GM19324 (cell line): ENCODE data around the gene RPL13A.

ENCODE experiments used
- ATAC-seq: cut with Tn5 transposase; IDR thresholded peaks from one replicate; pipeline ENCODE4 v1.9.1; 2021; ENCODE audit warnings: mild to moderate bottlenecking, moderate library complexity; ENCODE audit not compliant: unreplicated experiment, low FRiP score

The RPL13A gene

GRCh38 chr19:49502866-49503581, 15.6 kb downstream of the RPL13A start:
- ATAC-seq, result no peak

GRCh38 chr19:49503582-49503962, 16.2 kb downstream of the RPL13A start:
- ATAC-seq, result no peak

- no peak for ATAC-seq
Measured at GRCh38 chr19:49506575-49507105, 19.2 kb downstream of the RPL13A start.

DNA sequence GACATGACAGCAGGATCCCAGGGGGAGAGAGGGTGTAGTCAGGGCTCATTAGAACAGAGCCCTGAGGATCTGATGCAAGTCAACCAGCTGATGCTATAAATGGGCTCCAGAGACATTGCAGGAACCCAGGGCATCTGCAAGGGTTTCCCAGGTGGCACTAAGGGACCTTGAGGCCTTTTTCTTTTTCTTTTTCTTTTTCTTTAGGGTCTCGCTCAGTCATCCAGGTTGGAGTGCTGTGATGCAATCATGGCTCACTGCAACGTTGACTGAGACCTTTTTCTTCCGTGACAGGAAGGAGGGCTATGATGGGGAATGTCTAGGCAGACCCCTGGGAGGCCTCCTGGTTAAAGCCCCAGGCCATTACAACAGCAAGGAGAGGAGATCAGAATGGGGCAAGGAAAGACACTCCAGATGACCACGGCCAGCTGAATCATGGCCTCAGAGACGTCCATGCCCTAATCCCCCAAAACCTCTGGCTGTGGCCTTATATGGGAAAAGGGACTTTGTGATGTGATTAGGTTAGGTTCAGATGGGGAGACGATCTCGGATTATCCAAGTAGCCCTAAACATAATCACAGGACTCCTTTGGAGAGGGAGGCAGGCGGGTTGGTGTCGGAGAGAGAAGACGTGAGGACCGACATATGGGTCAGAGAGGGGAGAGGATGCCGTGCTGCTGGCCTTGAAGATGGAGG, 20.5 kb downstream of the RPL13A start:
- no peak for ATAC-seq

DNA sequence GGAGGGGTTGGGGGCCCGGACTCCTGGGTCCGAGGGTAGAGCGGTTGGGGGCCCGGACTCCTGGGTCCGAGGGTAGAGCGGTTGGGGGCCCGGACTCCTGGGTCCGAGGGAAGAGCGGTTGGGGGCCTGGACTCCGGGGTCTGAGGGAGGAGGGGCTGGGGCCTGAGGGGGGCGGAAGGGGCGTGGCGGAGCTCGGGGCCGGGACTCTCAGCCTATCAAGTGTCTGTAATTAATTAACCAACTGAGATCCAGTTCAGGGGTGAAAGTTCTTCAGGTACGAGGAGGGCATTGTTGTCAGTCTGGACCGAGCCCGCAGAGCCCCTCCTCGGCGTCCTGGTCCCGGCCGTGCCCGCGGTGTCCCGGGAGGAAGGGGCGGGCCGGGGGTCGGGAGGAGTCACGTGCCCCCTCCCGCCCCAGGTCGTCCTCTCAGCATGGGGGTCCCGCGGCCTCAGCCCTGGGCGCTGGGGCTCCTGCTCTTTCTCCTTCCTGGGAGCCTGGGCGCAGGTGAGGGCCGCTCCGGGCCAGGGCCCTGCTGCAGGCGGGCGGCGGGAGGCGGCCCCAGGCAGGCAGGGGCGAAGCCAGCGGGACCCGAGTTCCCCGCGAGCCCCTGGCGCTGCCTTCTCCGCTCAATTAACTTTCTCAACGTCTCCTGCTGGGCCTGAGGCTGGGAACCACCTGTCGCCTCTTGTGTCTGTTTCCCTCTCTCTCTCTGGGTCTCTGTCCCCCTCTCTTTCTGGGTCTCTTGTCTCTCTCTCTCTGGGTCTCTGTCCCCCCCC, 25.8 kb downstream of the RPL13A start:
- no peak for ATAC-seq

DNA sequence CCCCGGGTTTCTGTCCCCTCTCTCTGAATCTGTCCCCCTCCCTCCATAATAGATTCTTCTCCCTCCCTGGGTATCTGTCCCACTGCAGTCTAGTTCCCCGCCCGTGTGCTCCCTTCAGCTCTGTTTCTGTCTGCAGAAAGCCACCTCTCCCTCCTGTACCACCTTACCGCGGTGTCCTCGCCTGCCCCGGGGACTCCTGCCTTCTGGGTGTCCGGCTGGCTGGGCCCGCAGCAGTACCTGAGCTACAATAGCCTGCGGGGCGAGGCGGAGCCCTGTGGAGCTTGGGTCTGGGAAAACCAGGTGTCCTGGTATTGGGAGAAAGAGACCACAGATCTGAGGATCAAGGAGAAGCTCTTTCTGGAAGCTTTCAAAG, 26.3 kb downstream of the RPL13A start:
- ATAC-seq, result no peak

GRCh38 chr19:49514151-49514550, 26.7 kb downstream of the RPL13A start:
- no peak for ATAC-seq

DNA sequence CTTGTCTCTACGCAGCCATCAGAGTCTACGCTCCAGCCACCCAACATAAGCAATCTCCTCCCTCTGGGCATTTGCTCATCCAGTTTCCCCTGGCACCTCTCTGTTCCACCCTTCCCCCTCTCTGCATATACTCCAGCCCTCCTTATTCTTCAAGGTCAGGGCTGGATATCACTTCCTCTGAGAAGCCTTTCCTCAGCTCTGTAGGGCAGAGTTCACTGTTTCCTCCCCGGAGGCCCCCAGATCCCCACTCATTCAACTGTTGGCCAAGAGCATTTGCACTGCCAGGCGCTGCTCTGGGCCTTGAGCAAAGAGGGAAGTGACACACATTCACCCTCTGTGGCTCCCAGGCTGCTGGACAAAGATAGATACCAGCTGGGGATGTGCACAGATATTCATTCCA, 28.4 kb downstream of the RPL13A start:
- no peak for ATAC-seq

DNA sequence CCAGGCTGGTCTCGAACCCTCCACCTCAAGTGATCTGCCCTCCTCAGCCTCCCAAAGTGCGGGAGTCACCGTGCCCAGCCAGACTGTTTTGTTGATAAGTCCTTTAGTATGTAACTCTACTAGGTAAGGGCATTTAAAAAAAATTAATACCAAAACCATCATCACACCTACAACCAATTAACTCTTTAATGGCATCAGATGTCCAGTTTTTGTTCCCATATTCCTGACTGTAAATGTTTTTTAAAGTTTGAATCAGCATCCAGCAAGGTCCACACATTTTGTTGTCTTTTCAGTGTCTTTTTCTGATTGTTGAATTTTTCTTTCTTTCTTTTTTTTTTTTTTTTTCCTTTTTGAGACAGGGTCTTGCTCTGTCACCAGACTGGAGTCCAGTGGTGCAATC, 30.6 kb downstream of the RPL13A start:
- no peak for ATAC-seq

- no peak for ATAC-seq
Measured at GRCh38 chr19:49520705-49521319, 33.4 kb downstream of the RPL13A start.

DNA sequence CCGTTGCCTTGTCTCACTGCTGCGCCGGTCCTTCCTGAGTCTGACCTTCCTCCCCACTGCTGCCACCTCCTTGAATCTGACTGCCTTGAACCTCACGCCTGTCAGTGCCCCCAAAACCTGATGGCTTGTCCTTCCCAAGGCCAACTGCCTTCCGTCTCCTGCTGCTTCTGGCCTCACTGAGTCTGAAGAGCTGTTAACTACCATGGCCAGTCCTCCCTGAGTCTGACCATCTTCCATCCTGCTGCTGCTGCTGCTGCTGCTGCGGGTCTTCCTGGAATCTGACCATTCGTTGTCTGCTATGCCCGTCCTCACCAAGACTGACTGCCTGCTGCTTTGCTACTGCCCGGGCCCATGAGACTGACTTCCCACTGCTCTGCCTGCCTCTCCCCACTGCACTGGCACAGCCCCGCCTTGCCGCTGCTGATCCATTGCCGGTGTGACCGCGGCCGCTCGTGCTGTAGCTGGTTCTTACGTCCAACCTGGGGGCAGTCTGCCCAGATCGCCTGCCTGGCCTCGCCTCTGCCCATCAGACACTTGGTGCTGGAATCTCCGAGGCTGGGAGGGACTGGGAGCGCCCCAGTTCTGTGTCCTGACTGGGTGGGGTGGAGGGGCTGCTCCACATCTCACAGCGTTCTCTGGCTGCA, 37.5 kb downstream of the RPL13A start:
- no peak for ATAC-seq

GRCh38 chr19:49528211-49528771, 40.9 kb downstream of the RPL13A start:
- ATAC-seq, result no peak

DNA sequence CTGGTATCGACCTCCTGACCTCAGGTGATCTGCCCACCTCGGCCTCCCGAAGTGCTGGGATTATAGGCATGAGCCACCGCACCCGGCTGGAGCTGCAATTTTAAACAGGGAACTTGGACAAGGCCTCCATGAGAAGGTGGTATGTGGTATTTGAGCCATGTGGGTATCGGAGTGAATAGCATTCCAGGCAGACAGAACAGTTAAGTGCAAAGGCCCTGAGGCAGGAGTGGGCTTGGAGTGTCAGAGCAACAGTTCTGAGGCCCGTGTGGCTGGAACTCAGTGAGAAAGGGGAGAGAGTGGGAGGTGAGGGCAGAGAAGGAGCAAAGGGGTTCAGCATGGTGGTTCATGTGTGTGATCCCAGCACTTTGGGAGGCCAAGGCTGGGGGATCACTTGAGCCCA, 43.3 kb downstream of the RPL13A start:
- ATAC-seq, result no peak

DNA sequence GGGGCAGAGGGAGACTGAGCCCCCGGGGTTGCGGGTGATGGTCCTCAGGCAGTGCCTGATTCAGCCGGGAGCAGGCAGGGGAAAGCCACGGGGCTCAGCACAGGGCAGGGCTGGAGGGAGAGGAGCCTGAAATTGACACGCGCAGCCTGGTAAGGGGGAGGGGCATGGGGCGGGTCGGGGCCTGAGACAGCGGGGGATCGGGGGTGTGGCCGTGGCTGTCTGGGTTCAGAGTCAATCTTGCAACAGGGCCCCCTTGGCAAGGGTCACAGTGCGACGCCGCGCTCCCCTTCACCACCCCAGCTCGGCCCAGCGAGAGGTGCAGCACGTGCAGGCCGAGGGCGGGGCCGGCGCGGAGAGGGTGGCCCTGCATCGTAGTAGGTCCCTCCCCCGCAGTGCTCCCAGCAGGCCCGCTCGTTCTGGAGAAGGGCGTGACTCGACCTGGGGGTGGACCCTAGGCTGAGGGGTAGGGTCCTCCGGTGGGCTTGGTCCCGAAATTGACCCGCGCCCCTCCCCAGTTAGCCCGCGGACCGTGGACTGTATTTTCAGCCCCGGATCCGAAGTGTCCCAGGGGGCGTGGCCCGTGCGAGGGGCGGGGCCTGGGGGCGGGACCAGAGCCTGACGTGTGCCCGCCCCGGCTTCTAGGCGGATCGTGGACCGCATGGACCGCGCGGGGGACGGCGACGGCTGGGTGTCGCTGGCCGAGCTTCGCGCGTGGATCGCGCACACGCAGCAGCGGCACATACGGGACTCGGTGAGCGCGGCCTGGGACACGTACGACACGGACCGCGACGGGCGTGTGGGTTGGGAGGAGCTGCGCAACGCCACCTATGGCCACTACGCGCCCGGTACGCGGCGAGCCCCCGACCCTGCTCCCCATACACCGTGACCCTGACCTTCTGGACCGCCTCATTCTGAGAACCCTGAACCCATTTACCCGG, 46.4 kb downstream of the RPL13A start:
- ATAC-seq, result peak; percentile 76

DNA sequence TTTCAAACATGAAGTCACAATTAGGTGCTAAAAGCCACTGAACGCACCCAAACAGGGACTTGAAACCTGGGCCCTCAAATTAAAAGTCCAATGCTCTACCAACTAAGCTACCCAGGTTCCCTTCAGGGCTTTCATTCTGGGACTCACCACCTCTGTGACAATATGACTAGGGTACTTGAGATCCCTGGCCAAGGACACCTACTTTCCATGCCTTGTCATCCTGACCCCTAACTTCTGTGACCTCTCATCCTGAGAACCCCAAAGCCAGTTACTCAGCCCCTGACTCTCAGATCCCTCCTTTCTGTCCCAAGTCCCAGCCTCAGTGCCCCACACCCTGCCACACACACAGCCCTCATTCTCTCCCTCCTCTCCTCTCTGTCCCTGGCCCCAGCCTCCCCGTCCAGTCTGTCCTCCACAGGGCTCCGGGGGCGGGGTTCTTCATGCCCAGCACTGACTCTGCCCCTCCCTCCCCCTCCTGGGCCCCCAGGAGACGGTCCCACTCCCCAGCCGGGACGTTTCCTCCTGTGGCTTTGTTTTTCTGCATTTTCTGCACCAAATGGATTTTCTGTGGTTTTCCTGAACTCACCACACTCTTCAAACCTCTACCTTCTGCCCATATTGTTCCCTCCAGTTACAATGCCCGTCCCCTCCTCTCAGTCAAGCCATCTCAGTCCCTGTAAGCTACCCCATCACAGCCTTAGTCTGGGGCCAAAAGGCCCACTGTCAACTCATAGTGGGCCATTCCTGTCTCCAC, 47.4 kb downstream of the RPL13A start:
- no peak for ATAC-seq

DNA sequence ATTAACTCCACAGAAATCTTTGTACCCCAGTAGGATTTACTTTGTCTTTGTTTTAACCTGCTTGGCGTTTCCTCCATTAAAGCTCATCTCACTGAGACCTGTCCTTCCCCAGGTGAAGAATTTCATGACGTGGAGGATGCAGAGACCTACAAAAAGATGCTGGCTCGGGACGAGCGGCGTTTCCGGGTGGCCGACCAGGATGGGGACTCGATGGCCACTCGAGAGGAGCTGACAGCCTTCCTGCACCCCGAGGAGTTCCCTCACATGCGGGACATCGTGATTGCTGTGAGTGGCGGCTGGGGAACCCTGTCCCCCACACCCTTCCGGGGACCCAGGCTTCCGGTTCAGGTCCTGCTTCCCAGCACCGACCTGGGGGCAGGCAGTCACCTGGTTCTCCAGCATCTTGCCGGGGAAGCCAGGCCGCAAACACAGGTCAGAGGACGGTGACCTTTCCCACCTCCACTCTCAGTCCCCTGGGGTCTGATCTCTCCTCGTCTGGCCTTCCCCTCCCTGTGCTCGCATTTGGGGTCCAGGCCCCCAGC, 49.6 kb downstream of the RPL13A start:
- ATAC-seq, result no peak

- no peak for ATAC-seq
Measured at GRCh38 chr19:49538643-49539042, 51.2 kb downstream of the RPL13A start.
